Ovary (tissue), 3 donors: ENCODE results near the gene RTN4IP1.

Experiments used
- POLR2A ChIP-seq: fragments of 450-650 bp; IDR thresholded peaks from one replicate; pipeline ENCODE4 v1.6.1; 2017; ENCODE audit warnings: antibody characterized with exemption, mild to moderate bottlenecking, moderate library complexity
- TF ChIP-seq, protein P1 (sequence below), 3 donors: fragments of 450-650 bp in 2 of 3; fragments of 200-600 bp in 1 of 3; IDR thresholded peaks; one replicate each; pipeline versions ENCODE4 v1.5.1 to v1.8.0; 2016 to 2022; ENCODE audit warnings: antibody characterized with exemption in 3 of 3, mild to moderate bottlenecking in 1 of 3
- donor health status: DM: no; HTN: no; CAD: no.

DNA sequence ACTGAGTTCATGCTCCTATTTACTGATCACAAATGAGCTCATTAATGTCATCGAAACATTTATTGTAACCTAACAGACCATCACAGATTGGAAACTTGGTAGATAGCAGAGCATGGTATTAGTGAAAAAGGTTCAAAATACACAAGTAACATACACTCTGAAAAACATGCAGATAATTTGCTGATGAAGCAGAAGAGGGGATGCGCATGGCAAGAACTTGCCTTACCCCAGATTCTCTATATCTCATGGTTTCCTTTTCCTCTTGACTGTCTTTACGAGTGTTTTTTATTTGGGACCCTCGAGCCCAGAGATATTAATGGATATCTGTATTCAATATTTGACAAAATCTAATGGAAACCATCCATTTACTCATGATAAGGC is 37.7 kb upstream of the RTN4IP1 start:
- TF ChIP-seq, protein P1, sequence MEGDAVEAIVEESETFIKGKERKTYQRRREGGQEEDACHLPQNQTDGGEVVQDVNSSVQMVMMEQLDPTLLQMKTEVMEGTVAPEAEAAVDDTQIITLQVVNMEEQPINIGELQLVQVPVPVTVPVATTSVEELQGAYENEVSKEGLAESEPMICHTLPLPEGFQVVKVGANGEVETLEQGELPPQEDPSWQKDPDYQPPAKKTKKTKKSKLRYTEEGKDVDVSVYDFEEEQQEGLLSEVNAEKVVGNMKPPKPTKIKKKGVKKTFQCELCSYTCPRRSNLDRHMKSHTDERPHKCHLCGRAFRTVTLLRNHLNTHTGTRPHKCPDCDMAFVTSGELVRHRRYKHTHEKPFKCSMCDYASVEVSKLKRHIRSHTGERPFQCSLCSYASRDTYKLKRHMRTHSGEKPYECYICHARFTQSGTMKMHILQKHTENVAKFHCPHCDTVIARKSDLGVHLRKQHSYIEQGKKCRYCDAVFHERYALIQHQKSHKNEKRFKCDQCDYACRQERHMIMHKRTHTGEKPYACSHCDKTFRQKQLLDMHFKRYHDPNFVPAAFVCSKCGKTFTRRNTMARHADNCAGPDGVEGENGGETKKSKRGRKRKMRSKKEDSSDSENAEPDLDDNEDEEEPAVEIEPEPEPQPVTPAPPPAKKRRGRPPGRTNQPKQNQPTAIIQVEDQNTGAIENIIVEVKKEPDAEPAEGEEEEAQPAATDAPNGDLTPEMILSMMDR (IDR thresholded peaks at IDR 0.05): no peak
- TF ChIP-seq POLR2A: no peak
